GM12801 (cell line): ENCODE measurements around the gene PTGES.

ENCODE experiments used
- CTCF ChIP-seq: IDR thresholded peaks from one replicate; pipeline ENCODE4 v1.5.1; 2011; ENCODE audit warnings: control low read depth; ENCODE audit not compliant: insufficient read length; ENCODE audit errors: extremely low read depth

Gene PTGES

GRCh38 chr9:129740666-129741464 is 12.0 kb downstream of the PTGES start:
- TF ChIP-seq CTCF: no peak

- TF ChIP-seq CTCF: no peak
Observed at GRCh38 chr9:129740174-129740573, 12.7 kb downstream of the PTGES start.

GRCh38 chr9:129739432-129739831 is 13.4 kb downstream of the PTGES start:
- no peak for TF ChIP-seq CTCF

GRCh38 chr9:129737479-129738274 is 15.2 kb downstream of the PTGES start:
- TF ChIP-seq CTCF: no peak

- TF ChIP-seq CTCF: no peak
Observed at GRCh38 chr9:129736334-129736733, 16.5 kb downstream of the PTGES start.

- no peak for TF ChIP-seq CTCF
Observed at GRCh38 chr9:129735546-129735945, 17.3 kb downstream of the PTGES start.

GRCh38 chr9:129733632-129733953 is 19.2 kb downstream of the PTGES start:
- no peak for TF ChIP-seq CTCF
